HG02623 (cell line): ENCODE measurements around the gene ARHGAP22.

Experiments used
- ATAC-seq: cut with Tn5 transposase; IDR thresholded peaks from one replicate; pipeline ENCODE4 v1.9.1; 2021; ENCODE audit warnings: moderate library complexity; ENCODE audit not compliant: unreplicated experiment

ARHGAP22 gene

GRCh38 chr10:48501787-48502771 is 102.8 kb downstream of the ARHGAP22 start:
- ATAC-seq = no peak

- no peak for ATAC-seq
Measured at GRCh38 chr10:48501226-48501625, 103.6 kb downstream of the ARHGAP22 start.

GRCh38 chr10:48500771-48501170 is 104.1 kb downstream of the ARHGAP22 start:
- ATAC-seq = no peak

- no peak for ATAC-seq
Measured at GRCh38 chr10:48498940-48499510, 105.8 kb downstream of the ARHGAP22 start.

GRCh38 chr10:48497780-48498770 is 106.8 kb downstream of the ARHGAP22 start:
- no peak for ATAC-seq

- ATAC-seq = no peak
Measured at GRCh38 chr10:48496831-48497779, 107.8 kb downstream of the ARHGAP22 start.

- ATAC-seq = no peak
Measured at GRCh38 chr10:48496105-48496830, 108.6 kb downstream of the ARHGAP22 start.

- no peak for ATAC-seq
Measured at GRCh38 chr10:48495282-48496045, 109.4 kb downstream of the ARHGAP22 start.

GRCh38 chr10:48494611-48495010 is 110.3 kb downstream of the ARHGAP22 start:
- no peak for ATAC-seq

- ATAC-seq = no peak
Measured at GRCh38 chr10:48494073-48494472, 110.8 kb downstream of the ARHGAP22 start.

GRCh38 chr10:48493083-48493871 is 111.6 kb downstream of the ARHGAP22 start:
- ATAC-seq = no peak

- no peak for ATAC-seq
Measured at GRCh38 chr10:48492201-48492600, 112.7 kb downstream of the ARHGAP22 start.

- no peak for ATAC-seq
Measured at GRCh38 chr10:48491392-48492139, 113.3 kb downstream of the ARHGAP22 start.

GRCh38 chr10:48490946-48491345 is 113.9 kb downstream of the ARHGAP22 start:
- no peak for ATAC-seq

GRCh38 chr10:48490571-48490940 is 114.3 kb downstream of the ARHGAP22 start:
- ATAC-seq = no peak

GRCh38 chr10:48489099-48489498 is 115.8 kb downstream of the ARHGAP22 start:
- ATAC-seq = no peak

- ATAC-seq = no peak
Measured at GRCh38 chr10:48487244-48487643, 117.6 kb downstream of the ARHGAP22 start.
